HCT116 (cell line): Measurements from ENCODE around the gene NR2F2. TPM values are rescaled to one million over a fixed set of nuclear protein-coding genes. Genes with fewer than 3 reads are reported as not detected.

ENCODE experiments used
- ATAC-seq: fragments of 200-7000 bp; cut with Tn5 transposase; 2 replicates; pipeline ENCODE4 v1.9.1; 2020; ENCODE audit warnings: mild to moderate bottlenecking, moderate library complexity
- BruUV-seq: library from RNA; stranded (reverse); fragments of 400-500 nt; replicated peaks from 2 replicates; lab custom pipeline; 2021; lab: Mats Ljungman, UMichigan
- CTCF ChIA-PET: fragments of 300-600 bp; sonication (Branson Sonifier 250); formaldehyde crosslinking; loops from one replicate; lab custom pipeline; 2021; ENCODE audit warnings: antibody characterized with exemption; lab: Charles Lee
- POLR2A ChIA-PET: fragments of 300-600, 350-600 bp; sonication (Branson Sonifier 250); formaldehyde crosslinking; loops from one replicate; lab custom pipeline; 2021; ENCODE audit warnings: antibody characterized with exemption; lab: Charles Lee
- RAD21 ChIA-PET, 2 experiments: fragments of 300-600 bp; sonication (Branson Sonifier 250); formaldehyde crosslinking; loops; one replicate each; lab custom pipeline; 2023; ENCODE audit warnings: low total read pairs in 2 of 2; ENCODE audit not compliant: uncharacterized antibody in 2 of 2, unreplicated experiment in 2 of 2, low non-redundant PET in 1 of 2; lab: Charles Lee
- DNase-seq: peaks from one replicate; pipeline ENCODE4 v3.0.0-alpha.2; 2010; ENCODE audit warnings: low read depth, low spot score
- H2AFZ ChIP-seq: fragments of 200-600 bp; shearing (Covaris generic), sonication (generic); 2 replicates; pipeline ENCODE4 v1.6.1; 2017; ENCODE audit warnings: low read depth, mixed run types, mixed read lengths, antibody characterized with exemption, low read length; ENCODE audit not compliant: poor library complexity, severe bottlenecking
- H3K27ac ChIP-seq: 2 replicates; pipeline ENCODE4 v1.5.1; 2012; ENCODE audit warnings: low read depth, low read length
- H3K27me3 ChIP-seq: fragments of 200-600 bp; sonication (generic); 2 replicates; pipeline ENCODE4 v1.6.1; 2016; ENCODE audit warnings: mixed run types, low read length, mixed read lengths; ENCODE audit not compliant: insufficient read depth
- H3K36me3 ChIP-seq, 2 experiments: fragments of 200-500 bp in 1 of 2; fragments of 200-600 bp in 1 of 2; sonication (Bioruptor generic) in 1 of 2; sonication (generic) in 1 of 2; 2 replicates each; pipeline versions ENCODE4 v1.5.1 to v1.6.1; 2014 to 2016; ENCODE audit warnings: low read length in 2 of 2, inconsistent platforms in 1 of 2, mixed read lengths in 1 of 2, mixed run types in 1 of 2; ENCODE audit not compliant: insufficient read depth in 2 of 2, control insufficient read depth in 1 of 2
- H3K4me1 ChIP-seq, 2 experiments: fragments of 200-600 bp in 1 of 2; sonication (generic) in 1 of 2; 2 replicates each; pipeline versions ENCODE4 v1.5.1 to v1.6.1; 2012 to 2017; ENCODE audit warnings: low read length in 2 of 2, inconsistent platforms in 1 of 2, mild to moderate bottlenecking in 1 of 2, mixed read lengths in 1 of 2, mixed run types in 1 of 2, moderate library complexity in 1 of 2; ENCODE audit not compliant: insufficient read depth in 2 of 2, control insufficient read depth in 1 of 2
- H3K4me2 ChIP-seq: fragments of 200-600 bp; sonication (generic); 2 replicates; pipeline ENCODE4 v1.6.1; 2017; ENCODE audit warnings: mixed run types, low read length, mixed read lengths
- H3K4me3 ChIP-seq, 2 experiments: fragments of 200-600 bp in 1 of 2; sonication (generic) in 1 of 2; replicated peaks in 1 of 2; 2 replicates each; pipeline ENCODE4 v1.5.1; 2011 to 2016; ENCODE audit warnings: low read length in 2 of 2, control low read depth in 1 of 2, low read depth in 1 of 2, mild to moderate bottlenecking in 1 of 2, mixed read lengths in 1 of 2, mixed run types in 1 of 2
- H3K79me2 ChIP-seq: fragments of 200-600 bp; sonication (generic); 2 replicates; pipeline ENCODE4 v1.6.1; 2017; ENCODE audit warnings: mild to moderate bottlenecking, mixed run types, low read length, moderate library complexity, mixed read lengths; ENCODE audit not compliant: insufficient read depth
- H3K9ac ChIP-seq: fragments of 200-600 bp; sonication (generic); 2 replicates; pipeline ENCODE4 v1.6.1; 2016; ENCODE audit warnings: low read length, mixed read lengths
- H3K9me2 ChIP-seq: fragments of 200-600 bp; sonication (generic), shearing (Covaris generic); 2 replicates; pipeline ENCODE4 v1.6.1; 2017; ENCODE audit warnings: mixed run types, mild to moderate bottlenecking, moderate library complexity; ENCODE audit not compliant: insufficient read depth
- H3K9me3 ChIP-seq, 2 experiments: fragments of 200-500 bp in 1 of 2; fragments of 200-600 bp in 1 of 2; sonication (Bioruptor generic) in 1 of 2; sonication (generic) in 1 of 2; 2 replicates each; pipeline ENCODE4 v1.6.1; 2014 to 2017; ENCODE audit warnings: low read length in 2 of 2, mixed read lengths in 2 of 2, inconsistent platforms in 1 of 2, low read depth in 1 of 2, mild to moderate bottlenecking in 1 of 2, mixed run types in 1 of 2, moderate library complexity in 1 of 2; ENCODE audit not compliant: control insufficient read depth in 1 of 2, insufficient read depth in 1 of 2
- H4K20me1 ChIP-seq: fragments of 200-600 bp; sonication (generic), shearing (Covaris generic); 2 replicates; pipeline ENCODE4 v1.6.1; 2017; ENCODE audit warnings: mixed run types, mild to moderate bottlenecking, moderate library complexity; ENCODE audit not compliant: insufficient read depth
- EZH2phosphoT487 ChIP-seq: fragments of 200-600 bp; IDR thresholded peaks from 2 replicates; pipeline ENCODE4 v1.6.1; 2018; ENCODE audit warnings: antibody characterized with exemption, borderline replicate concordance
- FOSL1 ChIP-seq: IDR thresholded peaks from 2 replicates; pipeline ENCODE4 v1.6.1; 2012; ENCODE audit warnings: low read depth
- JUND ChIP-seq: IDR thresholded peaks from 2 replicates; pipeline ENCODE4 v1.6.1; 2012
- POLR2AphosphoS5 ChIP-seq: IDR thresholded peaks from 2 replicates; pipeline ENCODE4 v1.6.1; 2011; ENCODE audit warnings: mild to moderate bottlenecking, low read depth, low read length, moderate library complexity
- REST ChIP-seq: IDR thresholded peaks from 2 replicates; pipeline ENCODE4 v1.6.1; 2012; ENCODE audit warnings: low read depth
- SRF ChIP-seq: IDR thresholded peaks from 2 replicates; pipeline ENCODE4 v1.6.1; 2012; ENCODE audit warnings: low read depth
- intact Hi-C: fragments of 100-400 bp; cut with micrococcal nuclease; formaldehyde crosslinking; loops from 2 replicates; pipeline ENCODE4 v1.10.0; 2022
- total RNA-seq: library from RNA; stranded (reverse); gene quantifications from one replicate; pipeline ENCODE4 v1.2.1, GENCODE V29; 2021; ENCODE audit not compliant: unreplicated experiment
- TF ChIP-seq, protein P1 (sequence below): IDR thresholded peaks from 2 replicates; pipeline ENCODE4 v1.6.1; 2012

The NR2F2 gene
- total RNA-seq, 1 experiment from 2014 or later, result 61.4 TPM

DNA sequence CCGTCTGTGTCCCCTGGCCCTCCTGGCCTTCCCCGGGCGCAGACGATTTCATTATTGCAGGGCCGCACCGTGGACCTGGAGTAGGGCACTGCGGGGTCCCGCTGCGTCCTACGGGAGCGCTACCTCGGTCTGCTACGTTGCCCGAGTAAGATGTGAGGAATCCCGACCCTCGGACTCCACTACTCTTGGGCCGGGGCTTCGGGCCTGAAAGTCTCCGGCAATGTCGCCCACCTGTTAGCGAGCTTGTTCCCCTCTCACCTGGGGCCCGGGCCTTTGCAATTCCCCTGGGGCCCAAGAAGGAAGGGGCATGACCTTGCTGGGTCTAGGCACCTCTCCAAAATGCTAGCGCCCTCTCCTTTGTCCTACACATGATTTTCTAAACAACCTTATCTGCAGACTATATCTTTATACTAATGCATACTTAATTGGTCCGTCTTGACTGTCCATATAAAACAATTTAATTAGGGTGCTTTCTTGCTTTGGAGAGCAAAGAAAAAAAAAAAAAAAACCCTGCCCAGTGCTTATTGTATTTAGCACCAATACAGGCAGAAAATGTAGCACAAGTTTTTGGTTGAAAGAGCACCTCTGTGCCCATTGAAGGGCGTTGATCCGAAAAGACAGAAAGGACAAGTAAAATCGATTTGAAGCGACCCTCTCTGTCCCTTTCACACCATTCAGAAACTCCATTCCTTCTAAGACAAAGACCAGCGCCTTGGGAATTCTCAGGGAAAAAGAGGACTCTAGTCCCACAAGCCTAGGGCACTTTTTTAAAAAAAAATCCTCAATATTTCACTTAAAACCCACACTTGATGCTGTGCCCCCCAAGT lies 7.0 kb upstream of the NR2F2 start:
- DNase-seq (no peak), ATAC-seq (no peak)
- H3K9ac ChIP-seq, result no peak overlapping the region
- no peaks in the 10 kb centered on the region for H3K9me2 ChIP-seq
- H3K4me2 ChIP-seq, result no peak overlapping the region
- no peaks in the 10 kb centered on the region for H4K20me1 ChIP-seq
- peaks cover 24 to 35% of the 10 kb centered on the region in 2 experiments for H3K4me1 ChIP-seq
- H3K36me3 ChIP-seq, result no peaks in the 10 kb centered on the region
- H3K9me3 ChIP-seq, result no peaks in the 10 kb centered on the region
- TF ChIP-seq JUND (no peak), FOSL1 (no peak), EZH2phosphoT487 (no peak), SRF (no peak), POLR2AphosphoS5 (no peak), REST (no peak)
- TF ChIP-seq, protein P1, sequence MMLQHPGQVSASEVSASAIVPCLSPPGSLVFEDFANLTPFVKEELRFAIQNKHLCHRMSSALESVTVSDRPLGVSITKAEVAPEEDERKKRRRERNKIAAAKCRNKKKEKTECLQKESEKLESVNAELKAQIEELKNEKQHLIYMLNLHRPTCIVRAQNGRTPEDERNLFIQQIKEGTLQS, result no peak
- no peak overlapping the region for H3K27ac ChIP-seq
- no TSS peak for BruUV-seq
- RAD21 ChIA-PET, result no interaction called here
- POLR2A ChIA-PET, result no interaction called here
- H2AFZ ChIP-seq, result no peak overlapping the region
- intact Hi-C loops, result no loop called here
- peaks cover 55% of the 10 kb centered on the region for H3K79me2 ChIP-seq
- CTCF ChIA-PET, result no interaction called here
- H3K27me3 ChIP-seq, result no peaks in the 10 kb centered on the region
- no peak overlapping the region for H3K4me3 ChIP-seq
